Esophagus muscularis mucosa (tissue), 4 donors: Measurements from ENCODE around the gene ITPRID1. TPM values are rescaled to one million over a fixed set of nuclear protein-coding genes. Genes with fewer than 3 reads are reported as not detected.

Experiments used
- DNase-seq: peaks from one replicate; pipeline ENCODE4 v3.0.0-alpha.2; 2017; ENCODE audit errors: extremely low spot score
- H3K27ac ChIP-seq, 4 donors: fragments of 200-600 bp; sonication (generic); replicated peaks in 1 of 4; 1 replicate in 3 of 4; 2 replicates in 1 of 4; pipeline ENCODE4 v1.5.1; 2016 to 2019; ENCODE audit warnings: mild to moderate bottlenecking in 1 of 4
- H3K27me3 ChIP-seq, 4 donors: fragments of 200-600 bp; sonication (generic); one replicate each; pipeline versions ENCODE4 v1.5.1 to v1.6.0; 2016 to 2019
- H3K36me3 ChIP-seq, 4 donors: fragments of 200-600 bp; sonication (generic); one replicate each; pipeline ENCODE4 v1.5.1; 2016 to 2019
- H3K4me1 ChIP-seq, 4 donors: fragments of 200-600 bp; sonication (generic); one replicate each; pipeline ENCODE4 v1.5.1; 2016 to 2019
- H3K4me3 ChIP-seq, 4 donors: fragments of 200-600 bp; sonication (generic); 1 replicate in 2 of 4; 2 replicates in 2 of 4; pipeline ENCODE4 v1.5.1; 2016 to 2019; ENCODE audit warnings: mild to moderate bottlenecking in 4 of 4, moderate library complexity in 1 of 4
- H3K9me3 ChIP-seq, 4 donors: fragments of 200-600 bp; sonication (generic); 1 replicate in 3 of 4; 2 replicates in 1 of 4; pipeline ENCODE4 v1.5.1; 2016 to 2019
- CTCF ChIP-seq, 3 experiments: fragments of 200-600 bp in 2 of 3; fragments of 450-650 bp in 1 of 3; sonication (generic) in 2 of 3; IDR thresholded peaks; one replicate each; pipeline ENCODE4 v1.5.1; 2017 to 2019; ENCODE audit warnings: antibody characterized with exemption in 3 of 3, mild to moderate bottlenecking in 2 of 3, moderate library complexity in 1 of 3
- EP300 ChIP-seq: sonication (generic); formaldehyde crosslinking; IDR thresholded peaks from one replicate; pipeline ENCODE4 v1.6.1; 2017; ENCODE audit warnings: antibody characterized with exemption
- POLR2A ChIP-seq: fragments of 450-650 bp; IDR thresholded peaks from one replicate; pipeline ENCODE4 v1.6.1; 2017; ENCODE audit warnings: antibody characterized with exemption, moderate library complexity, mild to moderate bottlenecking, low read depth
- POLR2AphosphoS5 ChIP-seq, 2 donors: sonication (generic); formaldehyde crosslinking; IDR thresholded peaks; one replicate each; pipeline ENCODE4 v1.6.1; 2017; ENCODE audit warnings: antibody characterized with exemption in 2 of 2
- WGBS: methylation state at CpG from one replicate; pipeline ENCODE4 v1.1.5; 2018; 5-methylcytosine and 5-hydroxymethylcytosine counted together
- intact Hi-C: fragments of 100-400 bp; cut with DNase I; formaldehyde crosslinking; loops from one replicate; pipeline ENCODE4 v1.15.1; 2023
- total RNA-seq, 4 donors: library from RNA; depleted of rRNA; stranded (reverse); fragments of >200 nt; gene quantifications; one replicate each; pipeline versions ENCODE4 v1.1.0 to v1.2.1, GENCODE V29; 2016

Gene ITPRID1
- total RNA-seq, 4 donors from 2014 or later: not detected

GRCh38 chr7:31664890-31665289, 151.0 kb downstream of the ITPRID1 start:
- no peaks in the 10 kb centered on the region for H3K9me3 ChIP-seq
- no peaks in the 10 kb centered on the region for H3K36me3 ChIP-seq
- no peak overlapping the region for H3K4me3 ChIP-seq
- DNase-seq: no peak
- TF ChIP-seq POLR2AphosphoS5 (IDR thresholded peaks at IDR 0.05): no peak
- no peak for TF ChIP-seq CTCF (IDR thresholded peaks at IDR 0.05)
- TF ChIP-seq POLR2A: no peak
- TF ChIP-seq EP300: no peak
- intact Hi-C loops: no loop called here
- no peaks in the 10 kb centered on the region for H3K4me1 ChIP-seq
- no peak overlapping the region for H3K27ac ChIP-seq
- no peaks in the 10 kb centered on the region for H3K27me3 ChIP-seq

GRCh38 chr7:31665546-31665945, 151.7 kb downstream of the ITPRID1 start:
- TF ChIP-seq CTCF (IDR thresholded peaks at IDR 0.05) (no peak), POLR2A (no peak), POLR2AphosphoS5 (IDR thresholded peaks at IDR 0.05) (no peak), EP300 (no peak)
- intact Hi-C loops: no loop called here
- 84% methylated on average over 1 of the region's 1 CpG for WGBS

GRCh38 chr7:31669461-31669860, 155.6 kb downstream of the ITPRID1 start:
- intact Hi-C loops: no loop called here
- TF ChIP-seq POLR2AphosphoS5 (IDR thresholded peaks at IDR 0.05): no peak
- no peak for TF ChIP-seq POLR2A
- no peak for TF ChIP-seq EP300
- no peak for TF ChIP-seq CTCF (IDR thresholded peaks at IDR 0.05)

More at GRCh38 chr7:31665546-31665945, 151.7 kb downstream of the ITPRID1 start:
- Histone ChIP-seq H3K27me3 (no peaks in the 10 kb centered on the region), H3K36me3 (no peaks in the 10 kb centered on the region), H3K4me3 (no peak overlapping the region), H3K27ac (no peak overlapping the region), H3K9me3 (no peaks in the 10 kb centered on the region), H3K4me1 (no peaks in the 10 kb centered on the region)
- no peak for DNase-seq

GRCh38 chr7:31679574-31680305, 165.8 kb downstream of the ITPRID1 start:
- Histone ChIP-seq H3K4me1 (no peaks in the 10 kb centered on the region), H3K27ac (no peak overlapping the region), H3K9me3 (no peaks in the 10 kb centered on the region), H3K4me3 (no peak overlapping the region), H3K36me3 (no peaks in the 10 kb centered on the region), H3K27me3 (no peaks in the 10 kb centered on the region)
- TF ChIP-seq CTCF (IDR thresholded peaks at IDR 0.05): no peak
- no peak for TF ChIP-seq POLR2A
- TF ChIP-seq POLR2AphosphoS5 (IDR thresholded peaks at IDR 0.05): no peak
- TF ChIP-seq EP300: no peak
- DNase-seq: peak; percentile 74
- intact Hi-C loops: no loop called here
- 88% methylated on average over 12 of the region's 12 CpGs for WGBS

More at GRCh38 chr7:31669461-31669860, 155.6 kb downstream of the ITPRID1 start:
- Histone ChIP-seq H3K4me3 (no peak overlapping the region), H3K4me1 (no peaks in the 10 kb centered on the region), H3K27ac (no peak overlapping the region), H3K9me3 (no peaks in the 10 kb centered on the region), H3K27me3 (no peaks in the 10 kb centered on the region), H3K36me3 (no peaks in the 10 kb centered on the region)
- no peak for DNase-seq
